HepG2 (cell line): ENCODE data around the gene TACC3. TPM values are rescaled to one million over a fixed set of nuclear protein-coding genes. Genes with fewer than 3 reads are reported as not detected.
A peak's percentile ranks its signal among the peaks of the same experiment; 100 is the strongest.

Source experiments
- BORCS8-MEF2B ChIP-seq: sonication (generic); formaldehyde crosslinking; IDR thresholded peaks from 2 replicates; pipeline ENCODE4 v1.8.0; 2022; ENCODE audit warnings: mild to moderate bottlenecking, missing genetic modification reagents
- CBX5 ChIP-seq: sonication (generic); formaldehyde crosslinking; IDR thresholded peaks from 2 replicates; pipeline ENCODE4 v1.4.0; 2020; ENCODE audit warnings: missing genetic modification reagents, borderline replicate concordance
- FOSL2 ChIP-seq: sonication (generic); formaldehyde crosslinking; IDR thresholded peaks from 2 replicates; pipeline ENCODE4 v1.4.0; 2020; ENCODE audit warnings: missing genetic modification reagents
- FOXP4 ChIP-seq: sonication (generic); formaldehyde crosslinking; IDR thresholded peaks from 2 replicates; pipeline ENCODE4 v1.4.0; 2020; ENCODE audit warnings: missing genetic modification reagents
- HDAC2 ChIP-seq: sonication (generic); formaldehyde crosslinking; IDR thresholded peaks from 2 replicates; pipeline ENCODE4 v1.4.0; 2020; ENCODE audit warnings: missing genetic modification reagents
- MTERF4 ChIP-seq: sonication (generic); formaldehyde crosslinking; IDR thresholded peaks from 2 replicates; pipeline ENCODE4 v1.8.0; 2023; ENCODE audit warnings: mild to moderate bottlenecking, missing genetic modification reagents
- MXI1 ChIP-seq: IDR thresholded peaks from 3 replicates; pipeline ENCODE4 v1.6.1; 2012; ENCODE audit warnings: low read depth, low read length, inconsistent platforms, borderline replicate concordance
- PAX8 ChIP-seq: sonication (generic); formaldehyde crosslinking; IDR thresholded peaks from 2 replicates; pipeline ENCODE4 v1.8.0; 2022; ENCODE audit warnings: mild to moderate bottlenecking, missing genetic modification reagents, borderline replicate concordance
- POGZ ChIP-seq: sonication (generic); formaldehyde crosslinking; IDR thresholded peaks from 2 replicates; pipeline ENCODE4 v1.4.0; 2020; ENCODE audit warnings: mild to moderate bottlenecking, missing genetic modification reagents
- RARA ChIP-seq: IDR thresholded peaks from 2 replicates; pipeline ENCODE4 v1.6.1; 2016; ENCODE audit warnings: missing genetic modification reagents, missing compliant biosample characterization
- ZHX1 ChIP-seq: sonication (generic); formaldehyde crosslinking; IDR thresholded peaks from 2 replicates; pipeline ENCODE4 v1.8.1; 2022; ENCODE audit warnings: low read depth, mild to moderate bottlenecking, missing genetic modification reagents
- ZNF580 ChIP-seq: IDR thresholded peaks from 2 replicates; pipeline ENCODE4 v1.6.1; 2016; ENCODE audit warnings: low read depth, borderline replicate concordance
- ZSCAN25 ChIP-seq: sonication (generic); formaldehyde crosslinking; IDR thresholded peaks from 2 replicates; pipeline ENCODE4 v1.8.0; 2022; ENCODE audit warnings: mild to moderate bottlenecking, missing genetic modification reagents
- polyA plus RNA-seq, 8 experiments: library from polyadenylated mRNA; depleted of rRNA in 3 of 8; stranded (reverse) in 7 of 8; unstranded in 1 of 8; fragments of >200 nt; fragmentation: Illumina TruSeq in 4 of 8; extraction: Trizol in 4 of 8; gene quantifications; 2 replicates each; pipeline versions ENCODE4 v1.2.1 to v1.2.3, GENCODE V29; 2011 to 2016; ENCODE audit warnings: low read depth in 4 of 8, missing spikeins in 1 of 8, mixed read lengths in 1 of 8; ENCODE audit not compliant: insufficient read depth in 1 of 8
- total RNA-seq, 5 experiments: library from RNA; depleted of rRNA; stranded (reverse); fragments of >200 nt; fragmentation: Illumina TruSeq; extraction: Trizol; gene quantifications; 2 replicates each; pipeline ENCODE4 v1.2.3, GENCODE V29; 2016; ENCODE audit warnings: low read depth in 1 of 5
- TF ChIP-seq, protein P1 (sequence below): sonication (generic); formaldehyde crosslinking; IDR thresholded peaks from 2 replicates; pipeline ENCODE4 v1.5.0; 2020; ENCODE audit warnings: mild to moderate bottlenecking, missing genetic modification reagents, borderline replicate concordance
- TF ChIP-seq, protein P2 (sequence below): sonication (generic); formaldehyde crosslinking; IDR thresholded peaks from 2 replicates; pipeline ENCODE4 v1.4.0; 2020; ENCODE audit warnings: mild to moderate bottlenecking, missing genetic modification reagents
- TF ChIP-seq, protein P3 (sequence below): sonication (generic); formaldehyde crosslinking; IDR thresholded peaks from 2 replicates; pipeline ENCODE4 v1.8.0; 2022; ENCODE audit warnings: mild to moderate bottlenecking, missing genetic modification reagents

The TACC3 gene
- total and polyA plus RNA-seq, 2 of the 13 experiments (the other 11 are each of a cell fraction or from before 2014, with no cell fraction given) = 20.3 to 21.2 TPM

DNA sequence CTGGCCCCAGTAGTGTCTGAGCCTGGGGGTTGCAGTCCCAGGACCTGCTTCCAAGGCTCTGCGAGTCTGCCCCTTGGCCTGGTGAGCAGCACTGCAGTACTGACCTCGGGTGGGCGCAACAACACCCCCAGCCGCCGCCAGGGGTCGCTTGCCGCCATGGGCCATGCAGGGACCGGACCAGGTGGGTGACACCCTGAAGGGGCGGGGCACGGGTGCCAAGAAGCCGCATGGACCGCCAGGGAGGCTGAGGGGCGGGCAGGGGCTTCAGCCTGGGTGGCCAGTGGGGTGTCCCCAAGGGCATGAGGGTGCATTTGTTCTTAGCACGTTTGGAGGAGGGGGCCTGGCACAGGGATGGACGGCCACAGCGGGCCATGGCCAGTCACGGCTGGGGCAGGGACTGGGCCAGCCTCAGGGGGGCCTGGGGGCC lies 25.0 kb downstream of the TACC3 start (continued):
- TF ChIP-seq FOXP4 (CRISPR knock-in tag) (no peak; the same call in 1 of the 2 replicates), PAX8 (CRISPR knock-in tag) (peak; percentile 9; the same call in 1 of the 2 replicates), ZSCAN25 (CRISPR knock-in tag) (0 out of 2 replicates have a peak, but pooled peaks have one; percentile 41), FOSL2 (CRISPR knock-in tag) (peak; percentile 46), ZHX1 (CRISPR knock-in tag) (peak; percentile 72; the same call in 1 of the 2 replicates), ZNF580 (CRISPR knock-in tag) (0 out of 2 replicates have a peak, but pooled peaks have one; percentile 57), CBX5 (CRISPR knock-in tag) (peak; percentile 79; the same call in 1 of the 2 replicates), MTERF4 (CRISPR knock-in tag) (peak; percentile 6; the same call in 1 of the 2 replicates), HDAC2 (peak; percentile 62), MXI1 (peak; percentile 73; the same call in 1 of the 3 replicates), RARA (peak; percentile 24; the same call in 1 of the 2 replicates), BORCS8-MEF2B (CRISPR knock-in tag) (0 out of 2 replicates have a peak, but pooled peaks have one; percentile 38), POGZ (no peak)
- TF ChIP-seq, protein P1, sequence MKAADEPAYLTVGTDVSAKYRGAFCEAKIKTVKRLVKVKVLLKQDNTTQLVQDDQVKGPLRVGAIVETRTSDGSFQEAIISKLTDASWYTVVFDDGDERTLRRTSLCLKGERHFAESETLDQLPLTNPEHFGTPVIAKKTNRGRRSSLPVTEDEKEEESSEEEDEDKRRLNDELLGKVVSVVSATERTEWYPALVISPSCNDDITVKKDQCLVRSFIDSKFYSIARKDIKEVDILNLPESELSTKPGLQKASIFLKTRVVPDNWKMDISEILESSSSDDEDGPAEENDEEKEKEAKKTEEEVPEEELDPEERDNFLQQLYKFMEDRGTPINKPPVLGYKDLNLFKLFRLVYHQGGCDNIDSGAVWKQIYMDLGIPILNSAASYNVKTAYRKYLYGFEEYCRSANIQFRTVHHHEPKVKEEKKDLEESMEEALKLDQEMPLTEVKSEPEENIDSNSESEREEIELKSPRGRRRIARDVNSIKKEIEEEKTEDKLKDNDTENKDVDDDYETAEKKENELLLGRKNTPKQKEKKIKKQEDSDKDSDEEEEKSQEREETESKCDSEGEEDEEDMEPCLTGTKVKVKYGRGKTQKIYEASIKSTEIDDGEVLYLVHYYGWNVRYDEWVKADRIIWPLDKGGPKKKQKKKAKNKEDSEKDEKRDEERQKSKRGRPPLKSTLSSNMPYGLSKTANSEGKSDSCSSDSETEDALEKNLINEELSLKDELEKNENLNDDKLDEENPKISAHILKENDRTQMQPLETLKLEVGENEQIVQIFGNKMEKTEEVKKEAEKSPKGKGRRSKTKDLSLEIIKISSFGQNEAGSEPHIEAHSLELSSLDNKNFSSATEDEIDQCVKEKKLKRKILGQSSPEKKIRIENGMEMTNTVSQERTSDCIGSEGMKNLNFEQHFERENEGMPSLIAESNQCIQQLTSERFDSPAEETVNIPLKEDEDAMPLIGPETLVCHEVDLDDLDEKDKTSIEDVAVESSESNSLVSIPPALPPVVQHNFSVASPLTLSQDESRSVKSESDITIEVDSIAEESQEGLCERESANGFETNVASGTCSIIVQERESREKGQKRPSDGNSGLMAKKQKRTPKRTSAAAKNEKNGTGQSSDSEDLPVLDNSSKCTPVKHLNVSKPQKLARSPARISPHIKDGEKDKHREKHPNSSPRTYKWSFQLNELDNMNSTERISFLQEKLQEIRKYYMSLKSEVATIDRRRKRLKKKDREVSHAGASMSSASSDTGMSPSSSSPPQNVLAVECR (CRISPR knock-in tag) = peak; percentile 67
- TF ChIP-seq, protein P2, sequence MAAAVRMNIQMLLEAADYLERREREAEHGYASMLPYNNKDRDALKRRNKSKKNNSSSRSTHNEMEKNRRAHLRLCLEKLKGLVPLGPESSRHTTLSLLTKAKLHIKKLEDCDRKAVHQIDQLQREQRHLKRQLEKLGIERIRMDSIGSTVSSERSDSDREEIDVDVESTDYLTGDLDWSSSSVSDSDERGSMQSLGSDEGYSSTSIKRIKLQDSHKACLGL (CRISPR knock-in tag) = peak; percentile 26; the same call in 1 of the 2 replicates
- TF ChIP-seq, protein P3, sequence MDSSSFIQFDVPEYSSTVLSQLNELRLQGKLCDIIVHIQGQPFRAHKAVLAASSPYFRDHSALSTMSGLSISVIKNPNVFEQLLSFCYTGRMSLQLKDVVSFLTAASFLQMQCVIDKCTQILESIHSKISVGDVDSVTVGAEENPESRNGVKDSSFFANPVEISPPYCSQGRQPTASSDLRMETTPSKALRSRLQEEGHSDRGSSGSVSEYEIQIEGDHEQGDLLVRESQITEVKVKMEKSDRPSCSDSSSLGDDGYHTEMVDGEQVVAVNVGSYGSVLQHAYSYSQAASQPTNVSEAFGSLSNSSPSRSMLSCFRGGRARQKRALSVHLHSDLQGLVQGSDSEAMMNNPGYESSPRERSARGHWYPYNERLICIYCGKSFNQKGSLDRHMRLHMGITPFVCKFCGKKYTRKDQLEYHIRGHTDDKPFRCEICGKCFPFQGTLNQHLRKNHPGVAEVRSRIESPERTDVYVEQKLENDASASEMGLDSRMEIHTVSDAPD (CRISPR knock-in tag) = no peak; the same call in 1 of the 2 replicates
